Measurements from ENCODE around the gene UIMC1.
"Not testable (repeated sequence)": the region's sequence is repeated elsewhere in the genome, so short reads cannot be mapped to it uniquely, and the experiment has no call there.

DNA sequence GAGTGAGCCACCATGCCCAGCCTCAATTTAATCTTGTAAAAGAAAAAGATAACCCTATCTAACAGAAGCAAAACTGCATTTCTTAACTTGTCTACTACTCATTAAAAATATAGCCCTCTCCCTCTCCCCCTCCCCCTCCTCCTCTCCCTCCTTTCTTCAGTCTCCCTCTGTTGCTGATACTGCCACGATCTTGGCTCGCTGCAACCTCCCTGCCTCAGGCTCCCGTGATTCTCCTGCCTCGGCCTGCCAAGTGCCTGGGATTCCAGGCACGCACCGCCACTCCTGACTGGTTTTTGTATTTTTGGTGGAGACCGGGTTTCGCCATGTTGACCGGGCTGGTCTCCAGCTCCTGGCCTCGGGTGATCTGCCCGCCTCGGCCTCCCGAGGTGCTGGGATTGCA is 23.5 kb downstream of the UIMC1 start:
- TF ChIP-seq, protein P1, sequence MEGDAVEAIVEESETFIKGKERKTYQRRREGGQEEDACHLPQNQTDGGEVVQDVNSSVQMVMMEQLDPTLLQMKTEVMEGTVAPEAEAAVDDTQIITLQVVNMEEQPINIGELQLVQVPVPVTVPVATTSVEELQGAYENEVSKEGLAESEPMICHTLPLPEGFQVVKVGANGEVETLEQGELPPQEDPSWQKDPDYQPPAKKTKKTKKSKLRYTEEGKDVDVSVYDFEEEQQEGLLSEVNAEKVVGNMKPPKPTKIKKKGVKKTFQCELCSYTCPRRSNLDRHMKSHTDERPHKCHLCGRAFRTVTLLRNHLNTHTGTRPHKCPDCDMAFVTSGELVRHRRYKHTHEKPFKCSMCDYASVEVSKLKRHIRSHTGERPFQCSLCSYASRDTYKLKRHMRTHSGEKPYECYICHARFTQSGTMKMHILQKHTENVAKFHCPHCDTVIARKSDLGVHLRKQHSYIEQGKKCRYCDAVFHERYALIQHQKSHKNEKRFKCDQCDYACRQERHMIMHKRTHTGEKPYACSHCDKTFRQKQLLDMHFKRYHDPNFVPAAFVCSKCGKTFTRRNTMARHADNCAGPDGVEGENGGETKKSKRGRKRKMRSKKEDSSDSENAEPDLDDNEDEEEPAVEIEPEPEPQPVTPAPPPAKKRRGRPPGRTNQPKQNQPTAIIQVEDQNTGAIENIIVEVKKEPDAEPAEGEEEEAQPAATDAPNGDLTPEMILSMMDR (IDR thresholded peaks at IDR 0.05), result not testable (repeated sequence)
- TF ChIP-seq POLR2A (IDR thresholded peaks at IDR 0.05), result not testable (repeated sequence)

Measured in lower leg skin (tissue), 3 donors.